NCI-H69 (cell line): ENCODE measurements around the gene NACC1.

ENCODE experiments used
- DNase-seq: peaks from one replicate; lab custom pipeline; 2025; lab: John Stamatoyannopoulos, UW

The NACC1 gene

GRCh38 chr19:13120817-13121216 lies 2.8 kb downstream of the NACC1 start:
- DNase-seq, result no peak

- no peak for DNase-seq
Measured at GRCh38 chr19:13121551-13122274, 3.6 kb downstream of the NACC1 start.

- no peak for DNase-seq
Measured at GRCh38 chr19:13122275-13122878, 4.3 kb downstream of the NACC1 start.

GRCh38 chr19:13122980-13123957 lies 5.2 kb downstream of the NACC1 start:
- DNase-seq, result no peak

- no peak for DNase-seq
Measured at GRCh38 chr19:13127051-13127450, 9.0 kb downstream of the NACC1 start.

- DNase-seq, result no peak
Measured at GRCh38 chr19:13127811-13128575, 9.9 kb downstream of the NACC1 start.

- no peak for DNase-seq
Measured at GRCh38 chr19:13128583-13128982, 10.5 kb downstream of the NACC1 start.

- no peak for DNase-seq
Measured at GRCh38 chr19:13129384-13129783, 11.3 kb downstream of the NACC1 start.

- DNase-seq, result peak; percentile 26
Measured at GRCh38 chr19:13130886-13131490, 12.9 kb downstream of the NACC1 start.

- no peak for DNase-seq
Measured at GRCh38 chr19:13132471-13133180, 14.6 kb downstream of the NACC1 start.

- no peak for DNase-seq
Measured at GRCh38 chr19:13133241-13133870, 15.3 kb downstream of the NACC1 start.

GRCh38 chr19:13134626-13135025 lies 16.6 kb downstream of the NACC1 start:
- no peak for DNase-seq

- no peak for DNase-seq
Measured at GRCh38 chr19:13135068-13136062, 17.3 kb downstream of the NACC1 start.

- DNase-seq, result no peak
Measured at GRCh38 chr19:13137290-13137794, 19.3 kb downstream of the NACC1 start.

GRCh38 chr19:13138171-13138915 lies 20.3 kb downstream of the NACC1 start:
- no peak for DNase-seq

- no peak for DNase-seq
Measured at GRCh38 chr19:13138916-13139198, 20.8 kb downstream of the NACC1 start.

- DNase-seq, result no peak
Measured at GRCh38 chr19:13139633-13140311, 21.7 kb downstream of the NACC1 start.
